WTC11 (cell line): ENCODE measurements around the gene CABLES1. TPM values are rescaled to one million over a fixed set of nuclear protein-coding genes. Genes with fewer than 3 reads are reported as not detected.

ENCODE experiments used
- ATAC-seq: fragments of 200-7000 bp; cut with Tn5 transposase; 2 replicates; pipeline ENCODE4 v1.10.0; 2021; ENCODE audit warnings: mild to moderate bottlenecking, moderate library complexity
- CTCF ChIA-PET: fragments of 300-600 bp; sonication (Branson Sonifier 250); formaldehyde crosslinking; loops from one replicate; lab custom pipeline; 2021; ENCODE audit warnings: antibody characterized with exemption; lab: Charles Lee
- POLR2A ChIA-PET: fragments of 350-600 bp; sonication (Branson Sonifier 250); formaldehyde crosslinking; loops from one replicate; lab custom pipeline; 2021; ENCODE audit warnings: antibody characterized with exemption; lab: Charles Lee
- DNase-seq: peaks from one replicate; pipeline ENCODE4 v3.0.0; 2021; ENCODE audit warnings: low spot score
- H3K27ac Mint-ChIP-seq: 2 replicates; pipeline ENCODE4 v1.8.0; 2021; ENCODE audit warnings: mixed read lengths
- H3K27me3 Mint-ChIP-seq: 2 replicates; pipeline ENCODE4 v1.8.0; 2021; ENCODE audit warnings: low read depth, mild to moderate bottlenecking, moderate library complexity, mixed read lengths
- H3K36me3 Mint-ChIP-seq: 2 replicates; pipeline ENCODE4 v1.8.0; 2021; ENCODE audit warnings: mixed read lengths
- H3K4me1 Mint-ChIP-seq: 2 replicates; pipeline ENCODE4 v1.8.0; 2022; ENCODE audit warnings: mixed read lengths
- H3K4me3 Mint-ChIP-seq: 2 replicates; pipeline ENCODE4 v1.8.0; 2021; ENCODE audit warnings: mild to moderate bottlenecking, moderate library complexity, mixed read lengths
- H3K9me3 Mint-ChIP-seq: 2 replicates; pipeline ENCODE4 v1.8.0; 2021; ENCODE audit warnings: mixed read lengths
- FOXP1 ChIP-seq: sonication (generic); formaldehyde crosslinking; IDR thresholded peaks from 2 replicates; pipeline ENCODE4 v1.8.0; 2022; ENCODE audit warnings: missing genetic modification reagents, mild to moderate bottlenecking, moderate library complexity, borderline replicate concordance
- NFYB ChIP-seq: sonication (generic); formaldehyde crosslinking; conservative IDR thresholded peaks from 2 replicates; pipeline ENCODE4 v1.8.0; 2022; ENCODE audit warnings: low read depth, missing genetic modification reagents
- PRRX2 ChIP-seq: fragments of 250-450 bp; sonication (Bioruptor Pico); IDR thresholded peaks from 2 replicates; pipeline ENCODE4 v1.8.0; 2021; ENCODE audit warnings: mild to moderate bottlenecking
- SMAD3 ChIP-seq: sonication (generic); formaldehyde crosslinking; IDR thresholded peaks from 2 replicates; pipeline ENCODE4 v1.8.0; 2022; ENCODE audit warnings: missing genetic modification reagents, mild to moderate bottlenecking, borderline replicate concordance
- SMAD4 ChIP-seq: sonication (generic); formaldehyde crosslinking; IDR thresholded peaks from 2 replicates; pipeline ENCODE4 v1.8.0; 2022; ENCODE audit warnings: mild to moderate bottlenecking, missing genetic modification reagents
- TEAD4 ChIP-seq: sonication (generic); formaldehyde crosslinking; IDR thresholded peaks from 2 replicates; pipeline ENCODE4 v1.8.0; 2022; ENCODE audit warnings: mild to moderate bottlenecking, missing genetic modification reagents
- ZNF121 ChIP-seq: sonication (generic); formaldehyde crosslinking; IDR thresholded peaks from 2 replicates; pipeline ENCODE4 v1.8.0; 2023; ENCODE audit warnings: missing genetic modification reagents
- ZNF138 ChIP-seq: sonication (generic); formaldehyde crosslinking; conservative IDR thresholded peaks from 2 replicates; pipeline ENCODE4 v1.8.1; 2022; ENCODE audit warnings: mild to moderate bottlenecking, moderate library complexity, missing genetic modification reagents
- ZNF396 ChIP-seq: fragments of 250-450 bp; sonication (Bioruptor Pico); IDR thresholded peaks from 2 replicates; pipeline ENCODE4 v1.8.0; 2021; ENCODE audit warnings: mild to moderate bottlenecking, moderate library complexity, borderline replicate concordance
- total RNA-seq: library from RNA; stranded (reverse); gene quantifications from 3 replicates; pipeline ENCODE4 v1.2.3, GENCODE V29; 2021
- TF ChIP-seq, protein P1 (sequence below): sonication (generic); formaldehyde crosslinking; conservative IDR thresholded peaks from 2 replicates; pipeline ENCODE4 v1.8.1; 2022; ENCODE audit warnings: mild to moderate bottlenecking, missing genetic modification reagents
- TF ChIP-seq, protein P2 (sequence below): sonication (generic); formaldehyde crosslinking; IDR thresholded peaks from 2 replicates; pipeline ENCODE4 v1.8.0; 2023; ENCODE audit warnings: missing genetic modification reagents, mild to moderate bottlenecking, borderline replicate concordance
- TF ChIP-seq, protein P3 (sequence below): fragments of 250-450 bp; sonication (Bioruptor Pico); conservative IDR thresholded peaks from 2 replicates; pipeline ENCODE4 v1.9.0; 2021; ENCODE audit warnings: mild to moderate bottlenecking
- TF ChIP-seq, protein P4 (sequence below): fragments of 250-450 bp; sonication (Bioruptor Pico); IDR thresholded peaks from 2 replicates; pipeline ENCODE4 v1.9.0; 2021; ENCODE audit warnings: mild to moderate bottlenecking, borderline replicate concordance
- TF ChIP-seq, protein P5 (sequence below): fragments of 250-450 bp; sonication (Bioruptor Pico); IDR thresholded peaks from 2 replicates; pipeline ENCODE4 v2.1.2; 2022; ENCODE audit warnings: mild to moderate bottlenecking, moderate library complexity

Gene CABLES1
- total RNA-seq, 1 experiment from 2014 or later, result 17.0 TPM

DNA sequence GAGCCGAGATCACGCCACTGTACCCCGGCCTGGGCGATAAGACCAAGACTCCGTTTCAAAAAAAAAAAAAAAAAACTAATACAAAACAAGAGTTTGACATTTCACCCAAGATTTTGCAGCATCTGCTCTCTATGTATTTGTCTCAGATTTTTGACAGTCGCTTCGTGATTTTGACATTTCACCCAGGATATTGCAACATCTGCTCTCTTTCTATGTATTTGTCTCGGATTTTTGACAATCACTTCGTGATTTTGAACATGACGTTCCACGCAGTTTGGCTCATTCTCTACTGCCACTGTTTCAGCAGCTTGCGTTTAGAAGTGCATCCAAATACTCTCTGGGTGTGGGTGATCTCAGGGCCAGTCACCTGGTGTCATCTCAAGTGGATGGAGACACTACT is 108.5 kb downstream of the CABLES1 start:
- ChIA-PET POLR2A (interaction anchor here (1.1 kb wide), 1 partner anchor 55 kb away, joined by 3 read pairs; no protein-coding TSS in a partner anchor), CTCF (interaction anchor here (0.7 to 1.7 kb wide), 12 partner anchors 16 to 1592 kb away, joined by 3 to 13 read pairs (median 4); no protein-coding TSS in a partner anchor)
- Mint-ChIP-seq H3K36me3 (peaks cover 45% of the 10 kb centered on the region), H3K27ac (peak overlapping the region; percentile 85), H3K4me3 (no peak overlapping the region), H3K9me3 (peaks cover 3% of the 10 kb centered on the region), H3K27me3 (no peaks in the 10 kb centered on the region; the same call in 1 of the 2 replicates), H3K4me1 (peaks cover 42% of the 10 kb centered on the region)
- DNase-seq (no peak), ATAC-seq (no peak)
- TF ChIP-seq, protein P1, sequence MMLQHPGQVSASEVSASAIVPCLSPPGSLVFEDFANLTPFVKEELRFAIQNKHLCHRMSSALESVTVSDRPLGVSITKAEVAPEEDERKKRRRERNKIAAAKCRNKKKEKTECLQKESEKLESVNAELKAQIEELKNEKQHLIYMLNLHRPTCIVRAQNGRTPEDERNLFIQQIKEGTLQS (CRISPR knock-in tag), result no peak
- TF ChIP-seq FOXP1 (CRISPR knock-in tag) (no peak), SMAD4 (CRISPR knock-in tag) (no peak), ZNF396 (CRISPR knock-in tag) (no peak), SMAD3 (CRISPR knock-in tag) (no peak), NFYB (CRISPR knock-in tag) (no peak), ZNF138 (CRISPR knock-in tag) (no peak), ZNF121 (CRISPR knock-in tag) (no peak), PRRX2 (no peak), TEAD4 (CRISPR knock-in tag) (no peak)
- TF ChIP-seq, protein P2, sequence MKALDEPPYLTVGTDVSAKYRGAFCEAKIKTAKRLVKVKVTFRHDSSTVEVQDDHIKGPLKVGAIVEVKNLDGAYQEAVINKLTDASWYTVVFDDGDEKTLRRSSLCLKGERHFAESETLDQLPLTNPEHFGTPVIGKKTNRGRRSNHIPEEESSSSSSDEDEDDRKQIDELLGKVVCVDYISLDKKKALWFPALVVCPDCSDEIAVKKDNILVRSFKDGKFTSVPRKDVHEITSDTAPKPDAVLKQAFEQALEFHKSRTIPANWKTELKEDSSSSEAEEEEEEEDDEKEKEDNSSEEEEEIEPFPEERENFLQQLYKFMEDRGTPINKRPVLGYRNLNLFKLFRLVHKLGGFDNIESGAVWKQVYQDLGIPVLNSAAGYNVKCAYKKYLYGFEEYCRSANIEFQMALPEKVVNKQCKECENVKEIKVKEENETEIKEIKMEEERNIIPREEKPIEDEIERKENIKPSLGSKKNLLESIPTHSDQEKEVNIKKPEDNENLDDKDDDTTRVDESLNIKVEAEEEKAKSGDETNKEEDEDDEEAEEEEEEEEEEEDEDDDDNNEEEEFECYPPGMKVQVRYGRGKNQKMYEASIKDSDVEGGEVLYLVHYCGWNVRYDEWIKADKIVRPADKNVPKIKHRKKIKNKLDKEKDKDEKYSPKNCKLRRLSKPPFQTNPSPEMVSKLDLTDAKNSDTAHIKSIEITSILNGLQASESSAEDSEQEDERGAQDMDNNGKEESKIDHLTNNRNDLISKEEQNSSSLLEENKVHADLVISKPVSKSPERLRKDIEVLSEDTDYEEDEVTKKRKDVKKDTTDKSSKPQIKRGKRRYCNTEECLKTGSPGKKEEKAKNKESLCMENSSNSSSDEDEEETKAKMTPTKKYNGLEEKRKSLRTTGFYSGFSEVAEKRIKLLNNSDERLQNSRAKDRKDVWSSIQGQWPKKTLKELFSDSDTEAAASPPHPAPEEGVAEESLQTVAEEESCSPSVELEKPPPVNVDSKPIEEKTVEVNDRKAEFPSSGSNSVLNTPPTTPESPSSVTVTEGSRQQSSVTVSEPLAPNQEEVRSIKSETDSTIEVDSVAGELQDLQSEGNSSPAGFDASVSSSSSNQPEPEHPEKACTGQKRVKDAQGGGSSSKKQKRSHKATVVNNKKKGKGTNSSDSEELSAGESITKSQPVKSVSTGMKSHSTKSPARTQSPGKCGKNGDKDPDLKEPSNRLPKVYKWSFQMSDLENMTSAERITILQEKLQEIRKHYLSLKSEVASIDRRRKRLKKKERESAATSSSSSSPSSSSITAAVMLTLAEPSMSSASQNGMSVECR (CRISPR knock-in tag), result no peak
- TF ChIP-seq, protein P3, sequence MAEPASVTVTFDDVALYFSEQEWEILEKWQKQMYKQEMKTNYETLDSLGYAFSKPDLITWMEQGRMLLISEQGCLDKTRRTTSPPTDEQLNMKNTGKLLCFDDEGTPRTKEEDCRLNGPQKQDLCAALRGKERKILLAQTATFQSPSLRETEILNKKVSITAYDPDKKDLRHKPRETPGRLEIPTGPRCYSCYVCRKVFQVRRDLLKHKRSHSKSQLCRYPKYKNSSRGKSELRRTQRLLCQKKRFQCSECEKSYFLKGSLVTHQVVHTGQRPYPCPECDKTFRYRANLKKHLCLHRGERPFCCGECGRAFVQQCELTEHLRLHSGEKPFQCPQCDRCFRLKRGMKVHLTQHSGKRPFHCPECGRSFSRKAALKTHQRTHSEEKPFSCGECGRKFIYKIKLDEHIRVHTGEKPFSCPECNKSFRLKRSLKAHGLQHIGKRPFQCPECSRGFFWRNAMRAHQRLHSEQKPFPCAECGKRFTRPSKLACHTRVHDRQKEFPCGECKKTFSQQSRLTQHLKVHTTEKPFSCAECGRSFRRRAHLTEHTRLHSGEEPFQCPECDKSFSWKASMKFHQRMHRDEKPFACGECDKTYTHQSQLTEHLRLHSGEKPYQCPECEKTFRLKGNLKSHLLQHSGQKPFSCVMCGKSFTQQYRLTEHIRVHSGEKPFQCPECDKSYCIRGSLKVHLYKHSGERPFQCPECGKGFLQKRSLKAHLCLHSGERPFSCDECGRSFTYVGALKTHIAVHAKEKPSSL, result no peak
- TF ChIP-seq, protein P4, sequence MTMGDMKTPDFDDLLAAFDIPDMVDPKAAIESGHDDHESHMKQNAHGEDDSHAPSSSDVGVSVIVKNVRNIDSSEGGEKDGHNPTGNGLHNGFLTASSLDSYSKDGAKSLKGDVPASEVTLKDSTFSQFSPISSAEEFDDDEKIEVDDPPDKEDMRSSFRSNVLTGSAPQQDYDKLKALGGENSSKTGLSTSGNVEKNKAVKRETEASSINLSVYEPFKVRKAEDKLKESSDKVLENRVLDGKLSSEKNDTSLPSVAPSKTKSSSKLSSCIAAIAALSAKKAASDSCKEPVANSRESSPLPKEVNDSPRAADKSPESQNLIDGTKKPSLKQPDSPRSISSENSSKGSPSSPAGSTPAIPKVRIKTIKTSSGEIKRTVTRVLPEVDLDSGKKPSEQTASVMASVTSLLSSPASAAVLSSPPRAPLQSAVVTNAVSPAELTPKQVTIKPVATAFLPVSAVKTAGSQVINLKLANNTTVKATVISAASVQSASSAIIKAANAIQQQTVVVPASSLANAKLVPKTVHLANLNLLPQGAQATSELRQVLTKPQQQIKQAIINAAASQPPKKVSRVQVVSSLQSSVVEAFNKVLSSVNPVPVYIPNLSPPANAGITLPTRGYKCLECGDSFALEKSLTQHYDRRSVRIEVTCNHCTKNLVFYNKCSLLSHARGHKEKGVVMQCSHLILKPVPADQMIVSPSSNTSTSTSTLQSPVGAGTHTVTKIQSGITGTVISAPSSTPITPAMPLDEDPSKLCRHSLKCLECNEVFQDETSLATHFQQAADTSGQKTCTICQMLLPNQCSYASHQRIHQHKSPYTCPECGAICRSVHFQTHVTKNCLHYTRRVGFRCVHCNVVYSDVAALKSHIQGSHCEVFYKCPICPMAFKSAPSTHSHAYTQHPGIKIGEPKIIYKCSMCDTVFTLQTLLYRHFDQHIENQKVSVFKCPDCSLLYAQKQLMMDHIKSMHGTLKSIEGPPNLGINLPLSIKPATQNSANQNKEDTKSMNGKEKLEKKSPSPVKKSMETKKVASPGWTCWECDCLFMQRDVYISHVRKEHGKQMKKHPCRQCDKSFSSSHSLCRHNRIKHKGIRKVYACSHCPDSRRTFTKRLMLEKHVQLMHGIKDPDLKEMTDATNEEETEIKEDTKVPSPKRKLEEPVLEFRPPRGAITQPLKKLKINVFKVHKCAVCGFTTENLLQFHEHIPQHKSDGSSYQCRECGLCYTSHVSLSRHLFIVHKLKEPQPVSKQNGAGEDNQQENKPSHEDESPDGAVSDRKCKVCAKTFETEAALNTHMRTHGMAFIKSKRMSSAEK (CRISPR knock-in tag), result no peak
- TF ChIP-seq, protein P5, sequence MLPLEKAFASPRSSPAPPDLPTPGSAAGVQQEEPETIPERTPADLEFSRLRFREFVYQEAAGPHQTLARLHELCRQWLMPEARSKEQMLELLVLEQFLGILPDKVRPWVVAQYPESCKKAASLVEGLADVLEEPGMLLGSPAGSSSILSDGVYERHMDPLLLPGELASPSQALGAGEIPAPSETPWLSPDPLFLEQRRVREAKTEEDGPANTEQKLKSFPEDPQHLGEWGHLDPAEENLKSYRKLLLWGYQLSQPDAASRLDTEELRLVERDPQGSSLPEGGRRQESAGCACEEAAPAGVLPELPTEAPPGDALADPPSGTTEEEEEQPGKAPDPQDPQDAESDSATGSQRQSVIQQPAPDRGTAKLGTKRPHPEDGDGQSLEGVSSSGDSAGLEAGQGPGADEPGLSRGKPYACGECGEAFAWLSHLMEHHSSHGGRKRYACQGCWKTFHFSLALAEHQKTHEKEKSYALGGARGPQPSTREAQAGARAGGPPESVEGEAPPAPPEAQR (CRISPR knock-in tag), result no peak
